ENCODE measurements around the gene XCL2.

Gene XCL2

DNA sequence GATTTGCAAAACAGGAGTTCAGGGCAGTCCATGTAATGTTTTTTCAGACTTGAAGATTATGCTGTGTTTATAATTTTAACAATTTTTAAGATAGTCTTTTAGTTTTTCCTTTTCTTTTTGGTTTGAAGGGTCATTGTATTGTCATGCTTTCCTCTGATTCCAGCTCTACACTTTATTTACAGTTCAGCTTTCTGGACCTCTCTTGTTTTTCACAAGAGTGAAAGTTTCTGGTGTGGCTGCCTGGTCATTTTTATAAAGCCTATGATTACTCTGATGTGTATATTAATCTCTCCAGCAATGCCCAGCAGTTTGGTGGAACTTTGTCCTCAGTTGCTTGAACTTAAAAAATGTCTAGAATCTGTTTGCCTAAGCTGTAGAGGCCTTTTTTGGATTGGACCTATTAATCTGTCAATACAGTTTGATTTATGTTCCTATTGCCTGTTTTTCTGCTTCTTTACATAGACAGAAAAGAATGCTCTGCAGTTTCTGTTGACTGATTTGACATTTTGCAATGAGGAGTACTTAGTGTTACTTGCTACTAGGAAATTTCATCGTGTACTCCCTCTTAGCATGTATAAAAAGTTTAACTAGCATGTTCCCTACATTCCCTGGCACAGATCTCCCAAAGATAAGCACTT lies 52.2 kb downstream of the XCL2 start:
- no peak for DNase-seq (ENCODE audit: low read depth)
- TF ChIP-seq, protein P1, sequence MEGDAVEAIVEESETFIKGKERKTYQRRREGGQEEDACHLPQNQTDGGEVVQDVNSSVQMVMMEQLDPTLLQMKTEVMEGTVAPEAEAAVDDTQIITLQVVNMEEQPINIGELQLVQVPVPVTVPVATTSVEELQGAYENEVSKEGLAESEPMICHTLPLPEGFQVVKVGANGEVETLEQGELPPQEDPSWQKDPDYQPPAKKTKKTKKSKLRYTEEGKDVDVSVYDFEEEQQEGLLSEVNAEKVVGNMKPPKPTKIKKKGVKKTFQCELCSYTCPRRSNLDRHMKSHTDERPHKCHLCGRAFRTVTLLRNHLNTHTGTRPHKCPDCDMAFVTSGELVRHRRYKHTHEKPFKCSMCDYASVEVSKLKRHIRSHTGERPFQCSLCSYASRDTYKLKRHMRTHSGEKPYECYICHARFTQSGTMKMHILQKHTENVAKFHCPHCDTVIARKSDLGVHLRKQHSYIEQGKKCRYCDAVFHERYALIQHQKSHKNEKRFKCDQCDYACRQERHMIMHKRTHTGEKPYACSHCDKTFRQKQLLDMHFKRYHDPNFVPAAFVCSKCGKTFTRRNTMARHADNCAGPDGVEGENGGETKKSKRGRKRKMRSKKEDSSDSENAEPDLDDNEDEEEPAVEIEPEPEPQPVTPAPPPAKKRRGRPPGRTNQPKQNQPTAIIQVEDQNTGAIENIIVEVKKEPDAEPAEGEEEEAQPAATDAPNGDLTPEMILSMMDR (IDR thresholded peaks at IDR 0.05; ENCODE audit: insufficient read depth, low read depth, low read length, missing control alignments) = no peak
- H3K4me3 ChIP-seq (ENCODE audit: low read depth, low read length) = no peak overlapping the region
